HG03045 (cell line): ENCODE measurements around the gene SIM2.

Source experiments
- ATAC-seq: cut with Tn5 transposase; IDR thresholded peaks from one replicate; pipeline ENCODE4 v1.9.1; 2021; ENCODE audit warnings: mild to moderate bottlenecking, moderate library complexity; ENCODE audit not compliant: unreplicated experiment

The SIM2 gene

GRCh38 chr21:36709868-36710728 lies 11.2 kb downstream of the SIM2 start:
- no peak for ATAC-seq

- no peak for ATAC-seq
Measured at GRCh38 chr21:36710729-36711048, 11.8 kb downstream of the SIM2 start.

GRCh38 chr21:36713746-36714145 lies 14.8 kb downstream of the SIM2 start:
- ATAC-seq = no peak

- ATAC-seq = no peak
Measured at GRCh38 chr21:36716387-36716786, 17.5 kb downstream of the SIM2 start.

GRCh38 chr21:36716836-36717235 lies 17.9 kb downstream of the SIM2 start:
- no peak for ATAC-seq

GRCh38 chr21:36717976-36718375 lies 19.1 kb downstream of the SIM2 start:
- ATAC-seq = no peak

- no peak for ATAC-seq
Measured at GRCh38 chr21:36718951-36719501, 20.1 kb downstream of the SIM2 start.

- no peak for ATAC-seq
Measured at GRCh38 chr21:36719614-36720013, 20.7 kb downstream of the SIM2 start.

GRCh38 chr21:36721817-36722216 lies 22.9 kb downstream of the SIM2 start:
- no peak for ATAC-seq

- no peak for ATAC-seq
Measured at GRCh38 chr21:36722370-36723368, 23.8 kb downstream of the SIM2 start.

GRCh38 chr21:36723371-36723881 lies 24.5 kb downstream of the SIM2 start:
- ATAC-seq = no peak

GRCh38 chr21:36724660-36725059 lies 25.7 kb downstream of the SIM2 start:
- no peak for ATAC-seq

- no peak for ATAC-seq
Measured at GRCh38 chr21:36725793-36726386, 27.0 kb downstream of the SIM2 start.

- no peak for ATAC-seq
Measured at GRCh38 chr21:36727866-36728265, 29.0 kb downstream of the SIM2 start.

- ATAC-seq = no peak
Measured at GRCh38 chr21:36728371-36729111, 29.6 kb downstream of the SIM2 start.

GRCh38 chr21:36729310-36729970 lies 30.5 kb downstream of the SIM2 start:
- no peak for ATAC-seq

- ATAC-seq = no peak
Measured at GRCh38 chr21:36730291-36731281, 31.7 kb downstream of the SIM2 start.

- no peak for ATAC-seq
Measured at GRCh38 chr21:36732217-36732616, 33.3 kb downstream of the SIM2 start.
